ENCODE measurements around the gene STAT5B. TPM values are rescaled to one million over a fixed set of nuclear protein-coding genes. Genes with fewer than 3 reads are reported as not detected.
A peak's percentile ranks its signal among the peaks of the same experiment; 100 is the strongest.

STAT5B gene
- total and polyA plus RNA-seq, 9 of the 15 experiments (the other 6 are each of a cell fraction or from before 2014, with no cell fraction given): 20.8 to 176 (median 92.4) TPM

- peak; percentile 37 for TF ChIP-seq REST (IDR thresholded peaks at IDR 0.05; ENCODE audit: borderline replicate concordance)
- no peak for TF ChIP-seq REST (CRISPR knock-in tag; IDR thresholded peaks at IDR 0.05; ENCODE audit: low read depth)
- TF ChIP-seq ZBTB17 (CRISPR knock-in tag; IDR thresholded peaks at IDR 0.05): no peak
- no peak for TF ChIP-seq KLF1 (tag; IDR thresholded peaks at IDR 0.05)
- no peak for TF ChIP-seq TAL1 (IDR thresholded peaks at IDR 0.05)
- TF ChIP-seq MNT (conservative IDR thresholded peaks at IDR 0.05): peak; percentile 63 to 79
- no peak for TF ChIP-seq PTTG1 (tag; IDR thresholded peaks at IDR 0.05; ENCODE audit: low read depth)
- TF ChIP-seq RFX1 (IDR thresholded peaks at IDR 0.05): no peak
- TF ChIP-seq KDM1A (IDR thresholded peaks at IDR 0.05): peak in 1 of 2 experiments; percentile 8; a peak in 1 of 4 replicates
- no peak for TF ChIP-seq PBX2 (CRISPR knock-in tag; IDR thresholded peaks at IDR 0.05; ENCODE audit: low read depth)
- no peak for TF ChIP-seq PBX2 (tag; conservative IDR thresholded peaks at IDR 0.05; ENCODE audit: low read depth)
- TF ChIP-seq TRIM24 (IDR thresholded peaks at IDR 0.05): no peak
- no peak for TF ChIP-seq ZNF707 (CRISPR knock-in tag; conservative IDR thresholded peaks at IDR 0.05)
- TF ChIP-seq ZNF121 (CRISPR knock-in tag; conservative IDR thresholded peaks at IDR 0.05): no peak
Observed at GRCh38 chr17:42309986-42310786, 34.0 kb upstream of the STAT5B start (continued).

Measured in K562 (cell line).